Measurements from ENCODE around the gene KPNA2. TPM values are rescaled to one million over a fixed set of nuclear protein-coding genes. Genes with fewer than 3 reads are reported as not detected.

Gene KPNA2
- total and polyA plus RNA-seq, 9 of the 15 experiments (the other 6 are each of a cell fraction or from before 2014, with no cell fraction given): 132 to 984 (median 241) TPM

DNA sequence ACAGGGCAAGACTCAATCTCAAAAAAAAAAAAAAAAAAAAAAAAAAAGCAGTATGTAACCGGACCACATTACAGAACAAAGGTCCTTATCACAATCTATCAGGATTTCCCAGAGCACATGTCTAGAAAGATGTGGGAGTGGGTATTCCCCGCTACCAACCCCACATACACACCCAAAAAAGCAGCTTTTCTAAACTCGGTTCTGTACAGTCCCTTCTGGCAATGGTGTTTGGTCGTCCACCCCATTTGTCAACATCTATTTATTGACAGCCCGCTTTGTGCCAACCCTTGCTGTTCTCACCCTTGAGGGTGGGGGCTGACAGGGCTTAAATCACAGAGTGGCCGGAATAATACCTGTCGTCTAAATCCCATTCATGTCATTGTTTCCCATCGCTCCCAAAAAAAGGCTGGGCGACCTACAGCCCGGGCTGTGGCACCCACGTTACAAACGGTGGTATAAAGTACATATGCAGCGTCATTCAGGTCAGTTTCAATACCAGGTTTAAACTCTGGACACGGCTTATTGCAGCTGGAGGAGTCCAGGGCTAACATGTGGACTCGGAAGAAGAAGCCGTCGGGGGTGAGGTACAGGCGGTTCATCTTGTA is 42.9 kb upstream of the KPNA2 start (continued):
- TF ChIP-seq, protein P1, sequence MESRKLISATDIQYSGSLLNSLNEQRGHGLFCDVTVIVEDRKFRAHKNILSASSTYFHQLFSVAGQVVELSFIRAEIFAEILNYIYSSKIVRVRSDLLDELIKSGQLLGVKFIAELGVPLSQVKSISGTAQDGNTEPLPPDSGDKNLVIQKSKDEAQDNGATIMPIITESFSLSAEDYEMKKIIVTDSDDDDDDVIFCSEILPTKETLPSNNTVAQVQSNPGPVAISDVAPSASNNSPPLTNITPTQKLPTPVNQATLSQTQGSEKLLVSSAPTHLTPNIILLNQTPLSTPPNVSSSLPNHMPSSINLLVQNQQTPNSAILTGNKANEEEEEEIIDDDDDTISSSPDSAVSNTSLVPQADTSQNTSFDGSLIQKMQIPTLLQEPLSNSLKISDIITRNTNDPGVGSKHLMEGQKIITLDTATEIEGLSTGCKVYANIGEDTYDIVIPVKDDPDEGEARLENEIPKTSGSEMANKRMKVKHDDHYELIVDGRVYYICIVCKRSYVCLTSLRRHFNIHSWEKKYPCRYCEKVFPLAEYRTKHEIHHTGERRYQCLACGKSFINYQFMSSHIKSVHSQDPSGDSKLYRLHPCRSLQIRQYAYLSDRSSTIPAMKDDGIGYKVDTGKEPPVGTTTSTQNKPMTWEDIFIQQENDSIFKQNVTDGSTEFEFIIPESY (CRISPR knock-in tag; IDR thresholded peaks at IDR 0.05): no peak
- TF ChIP-seq ZZZ3 (IDR thresholded peaks at IDR 0.05): no peak

DNA sequence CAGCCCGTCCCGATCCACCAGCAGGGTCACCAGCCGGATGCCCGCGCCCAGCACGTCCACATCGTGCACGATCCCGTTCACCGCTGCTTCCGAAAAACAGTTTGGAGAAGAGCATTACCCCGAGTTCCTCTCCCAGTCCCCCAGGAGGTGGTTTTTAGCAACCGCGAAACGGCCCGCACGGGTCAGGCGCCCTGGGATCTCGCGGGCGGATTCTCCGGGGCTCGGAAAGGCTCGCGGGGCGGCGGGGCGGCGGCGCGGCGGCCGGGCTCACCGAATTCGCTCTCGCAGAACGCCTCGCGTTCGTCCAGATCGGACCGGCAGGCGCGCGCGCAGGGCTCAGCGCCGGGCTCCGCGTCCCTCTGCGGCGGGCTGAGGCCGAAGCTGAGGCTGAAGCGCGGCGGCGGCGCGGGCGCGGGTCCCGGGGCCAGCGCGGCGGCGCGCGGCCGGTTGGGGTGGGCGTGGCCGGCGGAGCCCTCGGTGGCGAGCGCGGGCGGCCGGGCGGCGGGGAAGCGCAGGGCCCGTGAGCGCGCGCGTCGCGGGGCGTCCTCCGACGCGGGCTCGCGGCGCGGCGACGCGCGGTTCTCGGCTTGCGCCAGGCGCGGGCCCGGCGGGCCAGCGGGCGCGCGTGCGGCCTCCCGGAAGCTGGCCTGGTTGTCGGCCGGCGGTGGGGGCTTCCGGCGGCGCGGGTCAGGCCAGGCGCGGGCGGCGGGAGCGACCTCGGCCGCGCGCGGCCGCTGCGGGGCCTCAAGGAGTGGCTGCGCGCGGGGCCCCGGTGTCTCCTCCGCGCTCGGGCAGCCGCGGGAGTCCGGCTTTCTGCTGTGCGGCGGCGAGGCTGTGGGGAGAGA is 42.2 kb upstream of the KPNA2 start:
- peak overlapping the region; percentile 94 to 98 for H3K9ac ChIP-seq (ENCODE audit: insufficient read depth in 1 of 2, low read depth in 2 of 2, low read length in 2 of 2)
- BruUV-seq (replicated peaks): no TSS peak
- in situ Hi-C loops (cut with MboI) (no loop called here), intact Hi-C loops (cut with micrococcal nuclease) (no loop called here)
- peak overlapping the region; percentile 92 for H3K4me3 ChIP-seq
- DNase-seq (ENCODE audit: extremely low read depth in 1 of 4, low spot score in 3 of 4) (peak; percentile 85 to 91 (median 88)), FAIRE-seq (no peak), ATAC-seq (peak; percentile 88)
- H3K4me2 ChIP-seq (ENCODE audit: insufficient read depth, low read length): peak overlapping the region; percentile 90
- WGBS (ENCODE audit: insufficient coverage, low coverage, missing lambda C conversion rate): 1% methylated on average over 61 of the region's 144 CpGs
- no peaks in the 10 kb centered on the region for H3K9me3 ChIP-seq (replicated peaks; ENCODE audit: control insufficient read depth, insufficient read depth, low read depth, low read length)
- CTCF ChIA-PET (ENCODE audit: low intra/inter-chr PET ratio): interaction anchor here (0.6 kb wide), 1 partner anchor 270 kb away, joined by 4 read pairs; no protein-coding TSS in a partner anchor
- peak overlapping the region; percentile 92 for H2AFZ ChIP-seq (ENCODE audit: low read depth, low read length)
- H4K20me1 ChIP-seq (replicated peaks; ENCODE audit: control insufficient read depth, insufficient read depth, low read length): no peaks in the 10 kb centered on the region
- POLR2A ChIA-PET: interaction anchor here (0.5 to 1.4 kb wide), 10 partner anchors 8 to 616 kb away, joined by 3 to 5 read pairs (median 4); partner anchors contain the start of gene PITPNC1
- peaks cover 5% of the 10 kb centered on the region; the same call in 1 of the 3 replicates for H3K36me3 ChIP-seq (ENCODE audit: control insufficient read depth, insufficient read depth, low read length)
- H3K27me3 ChIP-seq (ENCODE audit: control insufficient read depth in 2 of 2, insufficient read depth in 2 of 2, low read length in 2 of 2): no peaks in the 10 kb centered on the region
- peak overlapping the region; percentile 99 for H3K27ac ChIP-seq (ENCODE audit: extremely low read depth, low read depth, low read length)
- no peaks in the 10 kb centered on the region for H3K9me1 ChIP-seq (ENCODE audit: control insufficient read depth, insufficient read depth, low read length)
- peaks cover 20 to 25% of the 10 kb centered on the region in 2 experiments for H3K4me1 ChIP-seq (replicated peaks in 1 of 2; ENCODE audit: control insufficient read depth in 2 of 2, insufficient read depth in 2 of 2, low read length in 2 of 2)
- peaks cover 21% of the 10 kb centered on the region for H3K79me2 ChIP-seq (ENCODE audit: control insufficient read depth, insufficient read depth, low read length)
- TF ChIP-seq BRD4 (IDR thresholded peaks at IDR 0.05) (no peak), ZNF445 (CRISPR knock-in tag; IDR thresholded peaks at IDR 0.05; ENCODE audit: low read depth) (no peak), CBFB (CRISPR knock-in tag; IDR thresholded peaks at IDR 0.05) (no peak), ZNF133 (CRISPR knock-in tag; IDR thresholded peaks at IDR 0.05) (no peak), CEBPG (CRISPR knock-in tag; IDR thresholded peaks at IDR 0.05) (no peak), CEBPG (tag; conservative IDR thresholded peaks at IDR 0.05 in 1 of 2, IDR thresholded peaks at IDR 0.05 in 1 of 2) (no peak), CREM (IDR thresholded peaks at IDR 0.05; ENCODE audit: low read depth) (peak; percentile 0), ZNF232 (CRISPR knock-in tag; IDR thresholded peaks at IDR 0.05) (no peak)
- TF ChIP-seq, protein P2, sequence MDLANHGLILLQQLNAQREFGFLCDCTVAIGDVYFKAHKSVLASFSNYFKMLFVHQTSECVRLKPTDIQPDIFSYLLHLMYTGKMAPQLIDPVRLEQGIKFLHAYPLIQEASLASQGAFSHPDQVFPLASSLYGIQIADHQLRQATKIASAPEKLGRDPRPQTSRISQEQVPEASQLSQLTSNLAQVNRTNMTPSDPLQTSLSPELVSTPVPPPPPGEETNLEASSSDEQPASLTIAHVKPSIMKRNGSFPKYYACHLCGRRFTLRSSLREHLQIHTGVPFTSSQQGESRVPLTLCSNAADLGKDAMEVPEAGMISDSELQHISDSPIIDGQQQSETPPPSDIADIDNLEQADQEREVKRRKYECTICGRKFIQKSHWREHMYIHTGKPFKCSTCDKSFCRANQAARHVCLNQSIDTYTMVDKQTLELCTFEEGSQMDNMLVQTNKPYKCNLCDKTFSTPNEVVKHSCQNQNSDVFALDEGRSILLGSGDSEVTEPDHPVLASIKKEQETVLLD (IDR thresholded peaks at IDR 0.05): no peak
- TF ChIP-seq, protein P3, sequence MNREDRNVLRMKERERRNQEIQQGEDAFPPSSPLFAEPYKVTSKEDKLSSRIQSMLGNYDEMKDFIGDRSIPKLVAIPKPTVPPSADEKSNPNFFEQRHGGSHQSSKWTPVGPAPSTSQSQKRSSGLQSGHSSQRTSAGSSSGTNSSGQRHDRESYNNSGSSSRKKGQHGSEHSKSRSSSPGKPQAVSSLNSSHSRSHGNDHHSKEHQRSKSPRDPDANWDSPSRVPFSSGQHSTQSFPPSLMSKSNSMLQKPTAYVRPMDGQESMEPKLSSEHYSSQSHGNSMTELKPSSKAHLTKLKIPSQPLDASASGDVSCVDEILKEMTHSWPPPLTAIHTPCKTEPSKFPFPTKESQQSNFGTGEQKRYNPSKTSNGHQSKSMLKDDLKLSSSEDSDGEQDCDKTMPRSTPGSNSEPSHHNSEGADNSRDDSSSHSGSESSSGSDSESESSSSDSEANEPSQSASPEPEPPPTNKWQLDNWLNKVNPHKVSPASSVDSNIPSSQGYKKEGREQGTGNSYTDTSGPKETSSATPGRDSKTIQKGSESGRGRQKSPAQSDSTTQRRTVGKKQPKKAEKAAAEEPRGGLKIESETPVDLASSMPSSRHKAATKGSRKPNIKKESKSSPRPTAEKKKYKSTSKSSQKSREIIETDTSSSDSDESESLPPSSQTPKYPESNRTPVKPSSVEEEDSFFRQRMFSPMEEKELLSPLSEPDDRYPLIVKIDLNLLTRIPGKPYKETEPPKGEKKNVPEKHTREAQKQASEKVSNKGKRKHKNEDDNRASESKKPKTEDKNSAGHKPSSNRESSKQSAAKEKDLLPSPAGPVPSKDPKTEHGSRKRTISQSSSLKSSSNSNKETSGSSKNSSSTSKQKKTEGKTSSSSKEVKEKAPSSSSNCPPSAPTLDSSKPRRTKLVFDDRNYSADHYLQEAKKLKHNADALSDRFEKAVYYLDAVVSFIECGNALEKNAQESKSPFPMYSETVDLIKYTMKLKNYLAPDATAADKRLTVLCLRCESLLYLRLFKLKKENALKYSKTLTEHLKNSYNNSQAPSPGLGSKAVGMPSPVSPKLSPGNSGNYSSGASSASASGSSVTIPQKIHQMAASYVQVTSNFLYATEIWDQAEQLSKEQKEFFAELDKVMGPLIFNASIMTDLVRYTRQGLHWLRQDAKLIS (CRISPR knock-in tag; IDR thresholded peaks at IDR 0.05): no peak

Data from K562 (cell line).